H1 (cell line): Measurements from ENCODE around the gene PDE3A. TPM values are rescaled to one million over a fixed set of nuclear protein-coding genes. Genes with fewer than 3 reads are reported as not detected.

ENCODE experiments used
- CTCF ChIA-PET: fragments of 300-600 bp; sonication (Branson Sonifier 250); formaldehyde crosslinking; loops from one replicate; lab custom pipeline; 2021; ENCODE audit not compliant: partially characterized antibody; lab: Charles Lee
- POLR2A ChIA-PET: fragments of 300-600 bp; sonication (Branson Sonifier 250); formaldehyde crosslinking; loops from one replicate; lab custom pipeline; 2021; ENCODE audit warnings: inconsistent platforms; ENCODE audit not compliant: partially characterized antibody; lab: Charles Lee
- DNase-seq, 2 experiments: peaks; one replicate each; pipeline versions ENCODE4 v3.0.0 to v3.0.0-alpha.2; 2010 to 2022; ENCODE audit warnings: low spot score in 2 of 2, low read depth in 1 of 2, mixed read lengths in 1 of 2
- FAIRE-seq: peaks from 2 replicates; lab custom pipeline; 2011; peaks lifted over from hg19 to GRCh38; lab: Jason Lieb, UNC
- H2AFZ ChIP-seq: 2 replicates; pipeline ENCODE4 v1.8.1; 2012; ENCODE audit warnings: low read length, inconsistent platforms
- H2AK5ac ChIP-seq: 2 replicates; pipeline ENCODE4 v1.6.1; 2013; ENCODE audit warnings: low read depth, low read length
- H2BK120ac ChIP-seq: replicated peaks from 2 replicates; pipeline ENCODE3; 2013; ENCODE audit warnings: low read depth, low read length, inconsistent platforms
- H2BK12ac ChIP-seq: 2 replicates; pipeline ENCODE4 v1.6.1; 2013; ENCODE audit warnings: low read depth, low read length
- H2BK15ac ChIP-seq: 2 replicates; pipeline ENCODE4 v1.6.1; 2013; ENCODE audit warnings: low read length
- H2BK20ac ChIP-seq: 2 replicates; pipeline ENCODE4 v1.6.1; 2013; ENCODE audit warnings: low read length
- H2BK5ac ChIP-seq: 2 replicates; pipeline ENCODE4 v1.6.1; 2013; ENCODE audit warnings: low read depth, low read length
- H3K14ac ChIP-seq: 2 replicates; pipeline ENCODE4 v1.6.1; 2013; ENCODE audit warnings: inconsistent platforms; ENCODE audit not compliant: insufficient read length
- H3K18ac ChIP-seq: 2 replicates; pipeline ENCODE4 v1.6.1; 2013; ENCODE audit warnings: low read length; ENCODE audit errors: extremely low read depth
- H3K23ac ChIP-seq: 2 replicates; pipeline ENCODE4 v1.6.1; 2013; ENCODE audit warnings: inconsistent platforms; ENCODE audit not compliant: insufficient read length
- H3K23me2 ChIP-seq: 2 replicates; pipeline ENCODE4 v1.6.1; 2013; ENCODE audit warnings: low read depth, low read length
- H3K27ac ChIP-seq: 2 replicates; pipeline ENCODE4 v1.6.1; 2011; ENCODE audit warnings: low read depth, low read length, inconsistent platforms
- H3K27me3 ChIP-seq, 4 experiments: replicated peaks in 1 of 4; 1 replicate in 1 of 4; 2 replicates in 3 of 4; pipeline versions ENCODE4 v1.6.1 to v1.8.1; 2011 to 2013; ENCODE audit warnings: low read length in 3 of 4, mild to moderate bottlenecking in 3 of 4, inconsistent platforms in 2 of 4, mixed read lengths in 2 of 4, moderate library complexity in 1 of 4; ENCODE audit not compliant: control insufficient read depth in 3 of 4, insufficient read depth in 3 of 4; ENCODE audit errors: extremely low read depth in 1 of 4
- H3K36me3 ChIP-seq, 4 experiments: 2 replicates each; pipeline versions ENCODE4 v1.6.1 to v1.8.1; 2011 to 2013; ENCODE audit warnings: mild to moderate bottlenecking in 4 of 4, low read length in 3 of 4, moderate library complexity in 2 of 4, control low read depth in 1 of 4, inconsistent platforms in 1 of 4; ENCODE audit not compliant: insufficient read depth in 4 of 4, control insufficient read depth in 2 of 4
- H3K4ac ChIP-seq: replicated peaks from 2 replicates; pipeline ENCODE3; 2013; ENCODE audit warnings: low read length, low read depth, mixed read lengths, inconsistent platforms; ENCODE audit not compliant: insufficient read length
- H3K4me1 ChIP-seq, 4 experiments: replicated peaks in 1 of 4; 1 replicate in 1 of 4; 2 replicates in 3 of 4; pipeline versions ENCODE4 v1.6.1 to v1.8.1; 2011 to 2013; ENCODE audit warnings: low read length in 3 of 4, inconsistent platforms in 2 of 4, mixed read lengths in 1 of 4; ENCODE audit not compliant: insufficient read depth in 4 of 4, control insufficient read depth in 3 of 4
- H3K4me2 ChIP-seq, 2 experiments: 2 replicates each; pipeline versions ENCODE4 v1.6.1 to v1.8.1; 2011 to 2013; ENCODE audit warnings: low read depth in 2 of 2, low read length in 2 of 2, control low read depth in 1 of 2, inconsistent platforms in 1 of 2, mild to moderate bottlenecking in 1 of 2; ENCODE audit not compliant: insufficient read depth in 1 of 2
- H3K4me3 ChIP-seq, 4 experiments: fragments of 200-600, 300-600 bp in 1 of 4; sonication (generic), shearing (Covaris generic), sonication (Bioruptor Twin) in 1 of 4; 2 replicates each; pipeline versions ENCODE4 v1.5.1 to v1.8.1; 2011 to 2016; ENCODE audit warnings: low read length in 4 of 4, low read depth in 3 of 4, control low read depth in 2 of 4, inconsistent platforms in 2 of 4, mild to moderate bottlenecking in 2 of 4, mixed read lengths in 1 of 4, moderate library complexity in 1 of 4; ENCODE audit not compliant: insufficient read depth in 2 of 4; ENCODE audit errors: extremely low read depth in 1 of 4
- H3K56ac ChIP-seq: replicated peaks from 2 replicates; pipeline ENCODE3; 2013; ENCODE audit warnings: low read depth, mild to moderate bottlenecking, mixed read lengths, low read length, inconsistent platforms; ENCODE audit not compliant: insufficient read length
- H3K79me1 ChIP-seq: 2 replicates; pipeline ENCODE4 v1.6.1; 2013; ENCODE audit warnings: low read depth, low read length, control low read depth
- H3K79me2 ChIP-seq, 2 experiments: 2 replicates each; pipeline versions ENCODE4 v1.6.1 to v1.8.1; 2012 to 2013; ENCODE audit warnings: low read length in 2 of 2, mild to moderate bottlenecking in 2 of 2, inconsistent platforms in 1 of 2; ENCODE audit not compliant: insufficient read depth in 2 of 2, control insufficient read depth in 1 of 2
- H3K9ac ChIP-seq, 4 experiments: replicated peaks in 1 of 4; 1 replicate in 1 of 4; 2 replicates in 3 of 4; pipeline versions ENCODE4 v1.6.1 to v1.8.1; 2011 to 2013; ENCODE audit warnings: low read depth in 3 of 4, low read length in 3 of 4, control low read depth in 2 of 4, mild to moderate bottlenecking in 2 of 4, moderate library complexity in 2 of 4, inconsistent platforms in 1 of 4; ENCODE audit errors: extremely low read depth in 1 of 4
- H3K9me3 ChIP-seq, 2 experiments: 2 replicates each; pipeline versions ENCODE4 v1.6.1 to v1.8.1; 2012 to 2013; ENCODE audit warnings: mild to moderate bottlenecking in 2 of 2, moderate library complexity in 2 of 2, control low read depth in 1 of 2, inconsistent platforms in 1 of 2, low read depth in 1 of 2, low read length in 1 of 2, mixed read lengths in 1 of 2; ENCODE audit not compliant: insufficient read depth in 2 of 2
- H4K20me1 ChIP-seq, 2 experiments: replicated peaks in 1 of 2; 2 replicates each; pipeline versions ENCODE3 to v1.8.1; 2011 to 2013; ENCODE audit warnings: inconsistent platforms in 2 of 2, low read length in 2 of 2, mild to moderate bottlenecking in 1 of 2; ENCODE audit not compliant: insufficient read depth in 2 of 2, control insufficient read depth in 1 of 2
- H4K5ac ChIP-seq: 2 replicates; pipeline ENCODE4 v1.6.1; 2013; ENCODE audit warnings: low read length, low read depth, mixed read lengths, inconsistent platforms; ENCODE audit not compliant: insufficient read length
- H4K8ac ChIP-seq: 2 replicates; pipeline ENCODE4 v1.8.0; 2013; ENCODE audit warnings: mild to moderate bottlenecking, moderate library complexity, low read length, inconsistent platforms; ENCODE audit not compliant: insufficient read depth; ENCODE audit errors: extremely low read depth
- H4K91ac ChIP-seq: replicated peaks from 2 replicates; pipeline ENCODE3; 2013; ENCODE audit warnings: low read length, mixed read lengths, inconsistent platforms; ENCODE audit not compliant: insufficient read length
- CBX5 ChIP-seq: fragments of 300-800, 300-1000 bp; sonication (generic); IDR thresholded peaks from 2 replicates; pipeline ENCODE4 v1.7.1; 2016; ENCODE audit warnings: antibody characterized with exemption, low read length, low read depth
- RAD21 ChIP-seq, 2 experiments: IDR thresholded peaks in 1 of 2; conservative IDR thresholded peaks in 1 of 2; 2 replicates each; pipeline ENCODE4 v1.6.1; 2011; ENCODE audit warnings: low read depth in 2 of 2, low read length in 2 of 2, improper control_type of control experiment in 1 of 2, inconsistent platforms in 1 of 2, mild to moderate bottlenecking in 1 of 2, moderate library complexity in 1 of 2
- RBBP5 ChIP-seq: IDR thresholded peaks from 2 replicates; pipeline ENCODE4 v1.7.1; 2012; ENCODE audit warnings: low read depth, mild to moderate bottlenecking, inconsistent platforms, low read length, moderate library complexity, borderline replicate concordance
- SIN3A ChIP-seq, 2 experiments: IDR thresholded peaks in 1 of 2; conservative IDR thresholded peaks in 1 of 2; 2 replicates each; pipeline ENCODE4 v1.6.1; 2011 to 2012; ENCODE audit warnings: low read length in 2 of 2, improper control_type of control experiment in 1 of 2, low read depth in 1 of 2, mild to moderate bottlenecking in 1 of 2
- TAF7 ChIP-seq: optimal IDR thresholded peaks from 2 replicates; pipeline ENCODE3; 2011; ENCODE audit warnings: low read depth, mild to moderate bottlenecking, inconsistent platforms, low read length, moderate library complexity, borderline replicate concordance
- WGBS, 2 experiments: shearing (Covaris generic) in 1 of 2; methylation state at CpG; one replicate each; pipeline versions ENCODE4 v1.1.6 to v1.1.7; 2013 to 2015; ENCODE audit warnings: low lambda C conversion rate in 2 of 2, mixed read lengths in 2 of 2, inconsistent platforms in 1 of 2, low coverage in 1 of 2, missing lambda C conversion rate in 1 of 2; ENCODE audit not compliant: insufficient replicate concordance in 2 of 2, insufficient coverage in 1 of 2, insufficient read length in 1 of 2; ENCODE audit errors: extremely low coverage in 1 of 2, missing lambda C conversion rate in 1 of 2; 5-methylcytosine and 5-hydroxymethylcytosine counted together
- polyA plus RNA-seq, 7 experiments: library from polyadenylated mRNA; depleted of rRNA in 3 of 7; stranded (reverse) in 5 of 7; unstranded in 2 of 7; fragments of >200 nt in 5 of 7; fragments of 200-250 nt in 2 of 7; gene quantifications; 1 replicate in 5 of 7; 2 replicates in 1 of 7; 4 replicates in 1 of 7; pipeline versions ENCODE4 v1.2.1 to v1.2.3, GENCODE V29; 2011 to 2013; ENCODE audit warnings: missing spikeins in 2 of 7, mixed read lengths in 2 of 7
- total RNA-seq: library from RNA; stranded (reverse); fragmentation: NEBNext Ultra II Directional; extraction: Animal tissue kit (Norgen Biotek cat#: 25700); gene quantifications from 2 replicates; pipeline ENCODE4 v1.2.1, GENCODE V29; 2021

Gene PDE3A
- total and polyA plus RNA-seq, 2 of the 8 experiments (the other 6 are each of a cell fraction or from before 2014, with no cell fraction given), result 1.4 to 3.4 TPM

DNA sequence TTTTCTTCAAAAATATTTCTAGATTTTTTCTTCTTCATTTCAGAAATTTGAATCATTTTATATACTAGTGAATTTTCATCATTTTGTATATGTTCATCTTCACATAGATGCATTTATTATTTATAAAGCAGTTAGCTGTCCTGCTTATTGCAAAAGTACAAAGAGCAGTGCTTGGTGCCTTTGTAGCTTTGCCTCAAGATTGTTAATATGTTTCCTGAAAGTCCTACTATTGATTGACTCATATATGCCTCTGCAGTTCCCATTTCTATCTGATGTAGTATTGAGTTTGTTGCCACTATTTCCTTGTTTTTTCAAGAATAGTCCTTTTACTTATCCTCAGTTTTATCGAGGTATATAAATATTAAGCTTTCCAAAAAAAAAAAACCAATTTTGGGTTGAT is 89.7 kb downstream of the PDE3A start:
- H2BK12ac ChIP-seq, result no peak overlapping the region
- no peak overlapping the region for H2BK15ac ChIP-seq
- H3K14ac ChIP-seq, result no peak overlapping the region
- H3K4me1 ChIP-seq, result no peaks in the 10 kb centered on the region; a peak in 1 of 7 replicates
- H3K36me3 ChIP-seq, result no peaks in the 10 kb centered on the region
- no peak overlapping the region for H3K56ac ChIP-seq
- H3K79me1 ChIP-seq, result no peaks in the 10 kb centered on the region
- H3K27me3 ChIP-seq, result no peaks in the 10 kb centered on the region
- 94% methylated on average over 1 of the region's 1 CpG; no CpG with 5 or more reads in 1 of the 2 experiments for WGBS, 2 experiments
- no peak overlapping the region for H2AFZ ChIP-seq
- no peak overlapping the region for H3K4me3 ChIP-seq
- no peak overlapping the region for H3K18ac ChIP-seq
- H2BK20ac ChIP-seq, result no peak overlapping the region
- H2AK5ac ChIP-seq, result no peak overlapping the region
- H2BK5ac ChIP-seq, result no peak overlapping the region
- FAIRE-seq, result no peak
- no peak overlapping the region for H3K23ac ChIP-seq
- TF ChIP-seq SIN3A (conservative IDR thresholded peaks at IDR 0.05 in 1 of 2, IDR thresholded peaks at IDR 0.05 in 1 of 2; ENCODE audit: low read depth in 1 of 2, low read length in 2 of 2), result no peak
- TF ChIP-seq RAD21 (IDR thresholded peaks at IDR 0.05 in 1 of 2, conservative IDR thresholded peaks at IDR 0.05 in 1 of 2; ENCODE audit: low read depth in 2 of 2, low read length in 2 of 2), result no peak
- TF ChIP-seq RBBP5, result no peak
- no peak for TF ChIP-seq CBX5
- no peak for TF ChIP-seq TAF7
- no peaks in the 10 kb centered on the region for H3K9me3 ChIP-seq
- ChIA-PET POLR2A (no interaction called here), CTCF (no interaction called here)
- no peak overlapping the region for H2BK120ac ChIP-seq
- DNase-seq, result no peak
- H3K4ac ChIP-seq, result no peak overlapping the region
- no peaks in the 10 kb centered on the region for H3K79me2 ChIP-seq
- H4K8ac ChIP-seq, result no peak overlapping the region
- no peak overlapping the region for H3K9ac ChIP-seq
- no peaks in the 10 kb centered on the region for H3K23me2 ChIP-seq
- H3K4me2 ChIP-seq, result no peak overlapping the region
- no peaks in the 10 kb centered on the region for H4K20me1 ChIP-seq
- H4K5ac ChIP-seq, result no peak overlapping the region
- H3K27ac ChIP-seq, result no peak overlapping the region
- H4K91ac ChIP-seq, result no peak overlapping the region
